Hepatocyte (in vitro differentiated cells): ENCODE measurements around the gene SMS. TPM values are rescaled to one million over a fixed set of nuclear protein-coding genes. Genes with fewer than 3 reads are reported as not detected.

Experiments used
- DNase-seq: peaks from one replicate; pipeline ENCODE4 v3.0.0-alpha.2; 2016; ENCODE audit warnings: low spot score
- H2AFZ ChIP-seq: fragments of 200-600 bp; sonication (generic); 2 replicates; pipeline ENCODE4 v1.6.0; 2016; ENCODE audit warnings: antibody characterized with exemption, mild to moderate bottlenecking
- H3K27ac ChIP-seq: fragments of 200-600 bp; sonication (generic); 2 replicates; pipeline ENCODE4 v1.5.1; 2016; ENCODE audit warnings: mild to moderate bottlenecking
- H3K27me3 ChIP-seq: fragments of 200-600 bp; sonication (generic); 2 replicates; pipeline ENCODE4 v1.6.1; 2016
- H3K36me3 ChIP-seq: fragments of 200-600 bp; sonication (generic); replicated peaks from 2 replicates; pipeline ENCODE4 v1.5.1; 2016; ENCODE audit warnings: low read depth; ENCODE audit not compliant: insufficient read depth
- H3K4me1 ChIP-seq: fragments of 200-600 bp; sonication (generic); 2 replicates; pipeline ENCODE4 v1.5.1; 2016; ENCODE audit warnings: mild to moderate bottlenecking, moderate library complexity; ENCODE audit not compliant: insufficient read depth
- H3K4me2 ChIP-seq: fragments of 200-600 bp; sonication (generic); 2 replicates; pipeline ENCODE4 v1.6.0; 2016
- H3K4me3 ChIP-seq: fragments of 200-600 bp; sonication (generic); 2 replicates; pipeline ENCODE4 v1.5.1; 2016; ENCODE audit warnings: mild to moderate bottlenecking
- H3K79me2 ChIP-seq: fragments of 200-600 bp; sonication (generic); 2 replicates; pipeline ENCODE4 v1.6.0; 2017; ENCODE audit warnings: mild to moderate bottlenecking
- H3K9me2 ChIP-seq: fragments of 200-600 bp; sonication (generic); replicated peaks from 2 replicates; pipeline ENCODE4 v1.6.0; 2017; ENCODE audit warnings: mild to moderate bottlenecking; ENCODE audit not compliant: insufficient read depth
- H3K9me3 ChIP-seq: fragments of 200-600 bp; sonication (generic); 2 replicates; pipeline ENCODE4 v1.5.1; 2016; ENCODE audit warnings: low read depth, mild to moderate bottlenecking
- H4K20me1 ChIP-seq: fragments of 200-600 bp; sonication (generic); 2 replicates; pipeline ENCODE4 v1.6.0; 2016; ENCODE audit warnings: mild to moderate bottlenecking; ENCODE audit not compliant: insufficient read depth, poor library complexity, severe bottlenecking
- EZH2 ChIP-seq: fragments of 200-600 bp; sonication (generic); IDR thresholded peaks from 2 replicates; pipeline ENCODE4 v1.6.1; 2016; ENCODE audit warnings: antibody characterized with exemption, mild to moderate bottlenecking, borderline replicate concordance
- EZH2phosphoT487 ChIP-seq: fragments of 200-600 bp; sonication (generic); IDR thresholded peaks from one replicate; pipeline ENCODE4 v1.6.1; 2018; ENCODE audit warnings: antibody characterized with exemption, mild to moderate bottlenecking, low read depth, moderate library complexity; ENCODE audit not compliant: unreplicated experiment, severe bottlenecking
- WGBS: methylation state at CpG from one replicate; pipeline ENCODE4 v1.1.6; 2016; ENCODE audit warnings: low lambda C conversion rate; ENCODE audit errors: missing lambda C conversion rate; 5-methylcytosine and 5-hydroxymethylcytosine counted together
- polyA plus RNA-seq: library from polyadenylated mRNA; unstranded; fragments of >200 nt; fragmentation: Nextera tagmentation; extraction: Ambion mirVana; gene quantifications from 2 replicates; pipeline ENCODE4 v1.2.1, GENCODE V29; 2016
- total RNA-seq: library from RNA; depleted of rRNA; stranded (reverse); fragments of >200 nt; gene quantifications from 2 replicates; pipeline ENCODE4 v1.2.3, GENCODE V29; 2014
- TF ChIP-seq, protein P1 (sequence below): fragments of 200-600 bp; sonication (generic); IDR thresholded peaks from 2 replicates; pipeline ENCODE4 v1.5.1; 2016; ENCODE audit warnings: antibody characterized with exemption, mild to moderate bottlenecking; ENCODE audit not compliant: poor library complexity

Gene SMS
- total and polyA plus RNA-seq, 2 experiments from 2014 or later: 70.1 to 80.9 TPM

DNA sequence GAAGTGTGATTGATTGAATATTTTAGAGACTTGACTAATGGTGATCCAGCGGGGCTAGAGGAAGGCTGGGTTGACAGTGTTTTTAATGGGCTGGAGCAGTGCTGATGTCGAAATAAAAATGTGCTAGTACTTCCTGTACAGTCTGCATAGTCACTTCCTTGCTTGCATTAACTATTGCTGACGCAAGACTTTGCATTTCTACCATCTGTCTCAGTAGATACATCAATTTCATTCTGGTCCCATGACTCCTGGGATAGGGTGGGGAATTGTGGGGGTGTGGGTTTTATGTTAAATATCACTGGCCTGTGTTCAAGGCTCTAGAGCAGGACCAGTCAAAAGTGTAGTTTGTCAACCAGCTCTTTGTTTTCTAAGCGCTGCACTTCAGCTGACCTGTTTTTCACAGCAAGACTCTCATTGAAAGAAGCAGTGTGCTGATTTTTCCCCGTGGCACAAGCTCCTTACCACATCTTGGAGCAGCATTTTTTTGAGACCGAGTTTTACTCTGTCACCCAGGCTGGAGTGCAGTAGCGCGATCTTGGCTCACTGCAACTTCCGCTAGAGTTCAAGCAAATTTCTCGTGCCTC, 56.5 kb downstream of the SMS start:
- Histone ChIP-seq H3K27ac (peak overlapping the region; percentile 6), H3K36me3 (no peaks in the 10 kb centered on the region), H3K4me2 (no peak overlapping the region), H2AFZ (no peak overlapping the region), H3K27me3 (no peaks in the 10 kb centered on the region), H3K4me3 (no peak overlapping the region), H3K9me3 (no peaks in the 10 kb centered on the region), H4K20me1 (no peaks in the 10 kb centered on the region), H3K4me1 (no peaks in the 10 kb centered on the region), H3K9me2 (no peaks in the 10 kb centered on the region), H3K79me2 (no peaks in the 10 kb centered on the region)
- WGBS: 75% methylated on average over 10 of the region's 10 CpGs
- no peak for TF ChIP-seq EZH2phosphoT487
- no peak for DNase-seq

DNA sequence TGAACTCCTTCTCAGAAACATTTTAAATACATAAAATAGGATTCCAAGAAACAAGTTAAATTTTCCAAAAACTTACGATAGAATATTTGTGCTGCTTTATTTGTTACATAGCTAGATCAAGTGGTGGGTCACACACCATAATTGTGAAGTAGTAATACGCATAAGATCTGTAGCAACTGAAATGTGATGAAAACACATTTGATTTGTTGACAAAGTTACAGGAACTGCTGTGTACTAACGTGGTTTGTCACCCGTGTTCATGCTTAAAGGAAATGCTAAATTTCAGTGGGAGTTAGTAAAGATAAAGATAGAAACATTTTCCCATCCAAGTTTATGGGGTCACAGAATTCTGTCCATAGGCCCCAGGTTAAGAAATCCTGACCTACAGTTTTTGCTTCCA, 57.5 kb downstream of the SMS start:
- Histone ChIP-seq H3K4me3 (no peak overlapping the region), H3K27ac (no peak overlapping the region), H3K9me3 (no peaks in the 10 kb centered on the region), H3K9me2 (no peaks in the 10 kb centered on the region), H4K20me1 (no peaks in the 10 kb centered on the region), H3K79me2 (no peaks in the 10 kb centered on the region), H3K4me2 (no peak overlapping the region), H3K27me3 (no peaks in the 10 kb centered on the region), H3K36me3 (no peaks in the 10 kb centered on the region), H3K4me1 (no peaks in the 10 kb centered on the region), H2AFZ (no peak overlapping the region)
- WGBS: 62% methylated on average over 4 of the region's 4 CpGs
- TF ChIP-seq, protein P1, sequence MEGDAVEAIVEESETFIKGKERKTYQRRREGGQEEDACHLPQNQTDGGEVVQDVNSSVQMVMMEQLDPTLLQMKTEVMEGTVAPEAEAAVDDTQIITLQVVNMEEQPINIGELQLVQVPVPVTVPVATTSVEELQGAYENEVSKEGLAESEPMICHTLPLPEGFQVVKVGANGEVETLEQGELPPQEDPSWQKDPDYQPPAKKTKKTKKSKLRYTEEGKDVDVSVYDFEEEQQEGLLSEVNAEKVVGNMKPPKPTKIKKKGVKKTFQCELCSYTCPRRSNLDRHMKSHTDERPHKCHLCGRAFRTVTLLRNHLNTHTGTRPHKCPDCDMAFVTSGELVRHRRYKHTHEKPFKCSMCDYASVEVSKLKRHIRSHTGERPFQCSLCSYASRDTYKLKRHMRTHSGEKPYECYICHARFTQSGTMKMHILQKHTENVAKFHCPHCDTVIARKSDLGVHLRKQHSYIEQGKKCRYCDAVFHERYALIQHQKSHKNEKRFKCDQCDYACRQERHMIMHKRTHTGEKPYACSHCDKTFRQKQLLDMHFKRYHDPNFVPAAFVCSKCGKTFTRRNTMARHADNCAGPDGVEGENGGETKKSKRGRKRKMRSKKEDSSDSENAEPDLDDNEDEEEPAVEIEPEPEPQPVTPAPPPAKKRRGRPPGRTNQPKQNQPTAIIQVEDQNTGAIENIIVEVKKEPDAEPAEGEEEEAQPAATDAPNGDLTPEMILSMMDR: no peak
- no peak for TF ChIP-seq EZH2phosphoT487
- no peak for TF ChIP-seq EZH2
- DNase-seq: no peak

DNA sequence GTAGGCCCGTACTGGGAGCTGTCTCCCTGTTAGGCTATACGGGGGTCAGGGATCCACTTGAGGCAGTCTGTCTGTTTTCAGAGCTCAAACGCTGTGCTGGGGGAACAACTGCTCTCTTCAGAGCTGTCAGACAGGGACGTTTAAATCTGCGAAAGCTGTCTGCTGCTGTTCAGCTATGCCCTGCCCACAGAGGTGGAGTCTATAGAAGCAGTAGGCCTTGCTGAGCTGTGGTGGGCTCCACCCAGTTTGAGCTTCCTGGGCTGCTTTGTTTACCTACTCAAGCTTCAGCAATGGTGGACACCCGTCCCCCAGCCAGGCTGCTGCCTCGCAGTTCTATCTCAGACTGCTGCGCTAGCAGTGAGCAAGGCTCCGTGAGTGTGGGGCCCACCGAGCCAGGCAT, 64.4 kb downstream of the SMS start:
- no peak for DNase-seq
- no peaks in the 10 kb centered on the region for H3K27me3 ChIP-seq
- no peaks in the 10 kb centered on the region for H3K9me3 ChIP-seq
- H3K4me2 ChIP-seq: no peak overlapping the region
- H2AFZ ChIP-seq: no peak overlapping the region
- no peaks in the 10 kb centered on the region for H3K4me1 ChIP-seq
- no peak overlapping the region for H3K4me3 ChIP-seq
- H3K36me3 ChIP-seq: no peaks in the 10 kb centered on the region
- H3K79me2 ChIP-seq: no peaks in the 10 kb centered on the region
- H4K20me1 ChIP-seq: no peaks in the 10 kb centered on the region
- no peaks in the 10 kb centered on the region for H3K9me2 ChIP-seq
- 85% methylated on average over 10 of the region's 10 CpGs for WGBS
- no peak overlapping the region for H3K27ac ChIP-seq
- TF ChIP-seq EZH2phosphoT487: no peak
- no peak for TF ChIP-seq EZH2

DNA sequence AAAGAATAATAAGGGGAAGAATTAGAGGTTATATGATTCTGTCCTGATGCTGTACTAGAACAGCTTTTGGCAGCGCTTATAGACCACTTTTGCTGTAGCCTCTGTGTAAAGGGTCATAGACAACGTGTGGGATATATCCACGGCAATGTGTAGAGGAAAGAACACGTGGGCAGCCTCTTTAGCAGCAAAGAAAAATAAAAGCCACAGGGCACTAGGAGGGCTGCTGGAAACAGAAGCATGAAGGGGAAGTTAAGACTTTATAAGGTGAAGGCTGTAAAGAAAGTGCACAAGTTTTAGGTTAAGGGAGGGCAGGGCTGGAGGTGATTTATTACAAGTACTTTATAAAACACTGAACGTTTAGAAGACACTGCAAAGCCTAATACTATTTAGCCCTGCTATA, 71.5 kb downstream of the SMS start:
- no peak for DNase-seq
- Histone ChIP-seq H2AFZ (no peak overlapping the region), H3K36me3 (no peaks in the 10 kb centered on the region), H3K27ac (no peak overlapping the region), H3K4me1 (no peaks in the 10 kb centered on the region), H3K4me2 (no peak overlapping the region), H3K27me3 (no peaks in the 10 kb centered on the region), H3K9me3 (no peaks in the 10 kb centered on the region), H3K4me3 (no peak overlapping the region), H4K20me1 (no peaks in the 10 kb centered on the region), H3K79me2 (no peaks in the 10 kb centered on the region), H3K9me2 (no peaks in the 10 kb centered on the region)
- TF ChIP-seq EZH2 (no peak), EZH2phosphoT487 (no peak)
- TF ChIP-seq, protein P1: no peak
- WGBS: 45% methylated on average over 5 of the region's 5 CpGs
